ENCODE data around the gene IL3RA. TPM values are rescaled to one million over a fixed set of nuclear protein-coding genes. Genes with fewer than 3 reads are reported as not detected.

Gene IL3RA
- total RNA-seq, 1 donor from 2014 or later, result not detected

GRCh38 chrX:1378306-1378759 lies 41.7 kb downstream of the IL3RA start:
- TF ChIP-seq, protein P1, sequence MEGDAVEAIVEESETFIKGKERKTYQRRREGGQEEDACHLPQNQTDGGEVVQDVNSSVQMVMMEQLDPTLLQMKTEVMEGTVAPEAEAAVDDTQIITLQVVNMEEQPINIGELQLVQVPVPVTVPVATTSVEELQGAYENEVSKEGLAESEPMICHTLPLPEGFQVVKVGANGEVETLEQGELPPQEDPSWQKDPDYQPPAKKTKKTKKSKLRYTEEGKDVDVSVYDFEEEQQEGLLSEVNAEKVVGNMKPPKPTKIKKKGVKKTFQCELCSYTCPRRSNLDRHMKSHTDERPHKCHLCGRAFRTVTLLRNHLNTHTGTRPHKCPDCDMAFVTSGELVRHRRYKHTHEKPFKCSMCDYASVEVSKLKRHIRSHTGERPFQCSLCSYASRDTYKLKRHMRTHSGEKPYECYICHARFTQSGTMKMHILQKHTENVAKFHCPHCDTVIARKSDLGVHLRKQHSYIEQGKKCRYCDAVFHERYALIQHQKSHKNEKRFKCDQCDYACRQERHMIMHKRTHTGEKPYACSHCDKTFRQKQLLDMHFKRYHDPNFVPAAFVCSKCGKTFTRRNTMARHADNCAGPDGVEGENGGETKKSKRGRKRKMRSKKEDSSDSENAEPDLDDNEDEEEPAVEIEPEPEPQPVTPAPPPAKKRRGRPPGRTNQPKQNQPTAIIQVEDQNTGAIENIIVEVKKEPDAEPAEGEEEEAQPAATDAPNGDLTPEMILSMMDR (IDR thresholded peaks at IDR 0.05; ENCODE audit: unreplicated experiment), result no peak
- no peak overlapping the region for H3K27ac Mint-ChIP-seq
- H3K4me3 Mint-ChIP-seq (ENCODE audit: low read depth), result no peak overlapping the region
- DNase-seq (ENCODE audit: low spot score, unreplicated experiment), result no peak
- H3K9me3 Mint-ChIP-seq (ENCODE audit: low read depth), result no peaks in the 10 kb centered on the region
- H3K4me1 Mint-ChIP-seq (ENCODE audit: low read depth), result no peaks in the 10 kb centered on the region
- peaks cover 1% of the 10 kb centered on the region for H3K36me3 Mint-ChIP-seq (ENCODE audit: insufficient read depth)
- H3K27me3 Mint-ChIP-seq, result no peaks in the 10 kb centered on the region

- no peak overlapping the region for H3K4me3 Mint-ChIP-seq (ENCODE audit: low read depth)
- TF ChIP-seq, protein P1 (IDR thresholded peaks at IDR 0.05; ENCODE audit: unreplicated experiment), result no peak
- no peaks in the 10 kb centered on the region for H3K4me1 Mint-ChIP-seq (ENCODE audit: low read depth)
- H3K36me3 Mint-ChIP-seq (ENCODE audit: insufficient read depth), result peaks cover 14% of the 10 kb centered on the region
- H3K27me3 Mint-ChIP-seq, result no peaks in the 10 kb centered on the region
- peak overlapping the region; percentile 45 for H3K27ac Mint-ChIP-seq
- no peaks in the 10 kb centered on the region for H3K9me3 Mint-ChIP-seq (ENCODE audit: low read depth)
- no peak for DNase-seq (ENCODE audit: low spot score, unreplicated experiment)
These were observed 44.2 kb downstream of the IL3RA start for GRCh38 chrX:1380672-1381233.

DNA sequence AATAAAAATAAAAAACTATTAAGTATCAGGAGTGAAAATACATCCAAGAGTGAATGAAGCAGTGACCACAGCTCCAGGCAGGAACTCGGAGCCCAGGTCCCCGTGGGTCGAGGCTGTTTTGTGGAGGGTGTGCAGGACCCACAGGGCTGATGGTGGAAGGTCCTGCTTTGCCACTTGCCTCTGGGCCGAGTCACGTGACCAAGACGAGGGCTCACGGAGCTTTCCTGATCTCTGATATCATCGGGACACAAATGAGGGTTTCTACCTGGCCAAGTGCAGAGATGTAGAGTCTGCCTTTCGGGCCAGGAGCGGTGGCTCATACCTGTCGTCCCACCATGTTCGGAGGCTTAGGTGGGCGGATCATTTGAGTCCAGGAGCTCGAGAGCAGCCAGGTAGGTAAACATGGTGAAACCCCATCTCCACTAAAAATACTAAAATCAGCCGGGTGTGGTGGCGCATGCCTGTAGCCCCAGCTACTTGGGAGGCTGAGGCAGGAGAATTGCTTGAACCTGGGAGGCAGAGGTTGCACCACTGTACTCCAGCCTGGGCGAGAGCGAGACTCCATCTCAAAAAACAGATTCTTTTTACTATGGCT lies 48.2 kb downstream of the IL3RA start:
- Mint-ChIP-seq H3K27me3 (no peaks in the 10 kb centered on the region), H3K27ac (peak overlapping the region; percentile 84), H3K4me1 (ENCODE audit: low read depth) (peaks cover 4% of the 10 kb centered on the region), H3K4me3 (ENCODE audit: low read depth) (no peak overlapping the region), H3K9me3 (ENCODE audit: low read depth) (no peaks in the 10 kb centered on the region), H3K36me3 (ENCODE audit: insufficient read depth) (peaks cover 32% of the 10 kb centered on the region)
- DNase-seq (ENCODE audit: low spot score, unreplicated experiment), result no peak
- TF ChIP-seq, protein P1 (IDR thresholded peaks at IDR 0.05; ENCODE audit: unreplicated experiment), result no peak

DNA sequence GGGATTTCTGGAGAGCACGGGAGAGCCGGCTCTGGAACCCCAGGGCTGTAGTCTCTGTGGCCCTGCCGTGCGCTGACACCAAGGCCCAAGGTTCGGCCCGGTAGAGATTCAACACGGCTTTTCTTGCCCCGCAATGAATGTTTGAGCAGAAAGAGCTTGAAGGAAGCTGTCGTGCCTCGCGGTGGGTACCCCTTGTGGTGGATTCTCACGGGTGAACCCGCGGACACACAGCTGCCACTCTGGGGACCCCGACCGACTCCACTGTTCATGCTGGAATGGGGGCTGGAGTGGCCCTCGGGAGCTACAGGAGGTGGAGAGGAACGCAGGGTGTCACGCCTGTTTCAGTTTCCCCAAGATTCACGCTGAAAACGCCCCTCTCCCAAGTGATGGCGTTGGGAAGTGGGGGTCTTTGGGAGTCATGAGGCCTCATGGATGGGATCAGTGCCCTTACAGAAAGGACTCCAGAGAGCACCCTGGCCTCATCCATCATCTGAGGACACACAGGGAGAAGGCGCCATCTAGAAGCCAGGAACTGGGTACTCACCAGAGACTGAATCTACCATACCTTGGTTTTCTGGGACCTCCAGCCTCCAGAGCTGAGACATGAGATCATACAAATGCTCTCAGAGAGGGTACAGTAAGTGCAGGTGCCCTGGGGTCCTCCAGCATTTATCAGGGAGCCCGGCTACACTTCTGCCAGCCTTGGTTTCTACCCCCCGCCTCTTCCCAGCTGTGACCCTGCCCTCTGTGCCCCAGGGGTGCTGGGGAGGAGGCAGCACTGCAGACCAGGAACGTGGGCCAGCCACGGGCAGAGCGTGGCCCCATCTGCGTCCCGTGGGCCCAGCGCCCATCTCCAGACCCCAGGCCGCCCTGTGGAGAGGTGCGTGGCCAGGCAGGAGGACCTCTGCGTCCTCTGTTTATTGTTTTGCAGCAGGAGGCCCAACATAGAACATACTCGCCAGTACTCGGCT lies 49.0 kb downstream of the IL3RA start:
- peaks cover 4% of the 10 kb centered on the region for H3K4me1 Mint-ChIP-seq (ENCODE audit: low read depth)
- TF ChIP-seq, protein P1 (IDR thresholded peaks at IDR 0.05; ENCODE audit: unreplicated experiment), result no peak
- H3K27ac Mint-ChIP-seq, result peak overlapping the region; percentile 84
- H3K9me3 Mint-ChIP-seq (ENCODE audit: low read depth), result no peaks in the 10 kb centered on the region
- H3K4me3 Mint-ChIP-seq (ENCODE audit: low read depth), result no peak overlapping the region
- no peaks in the 10 kb centered on the region for H3K27me3 Mint-ChIP-seq
- H3K36me3 Mint-ChIP-seq (ENCODE audit: insufficient read depth), result peaks cover 34% of the 10 kb centered on the region
- no peak for DNase-seq (ENCODE audit: low spot score, unreplicated experiment)

Data from progenitor cell of endocrine pancreas (in vitro differentiated cells).